SK-N-SH (cell line): ENCODE data around the gene HSPB2.

ENCODE experiments used
- EP300 ChIP-seq, 2 experiments: IDR thresholded peaks; 2 replicates each; pipeline versions ENCODE4 v1.4.0 to v1.6.1; 2012; ENCODE audit warnings: borderline replicate concordance in 1 of 2, low read depth in 1 of 2, low read length in 1 of 2
- EZH2phosphoT487 ChIP-seq: fragments of 200-600 bp; sonication (generic); IDR thresholded peaks from 2 replicates; pipeline ENCODE4 v1.6.1; 2017; ENCODE audit warnings: low read depth, mixed run types, mild to moderate bottlenecking, antibody characterized with exemption, moderate library complexity, borderline replicate concordance
- GABPA ChIP-seq: IDR thresholded peaks from 2 replicates; pipeline ENCODE4 v1.4.0; 2012; ENCODE audit warnings: low read depth, mild to moderate bottlenecking
- NRF1 ChIP-seq: IDR thresholded peaks from 2 replicates; pipeline ENCODE4 v1.6.1; 2012; ENCODE audit warnings: low read depth, mild to moderate bottlenecking, low read length
- POLR2AphosphoS5 ChIP-seq: IDR thresholded peaks from 2 replicates; pipeline ENCODE4 v1.6.1; 2012; ENCODE audit warnings: low read depth, low read length
- RAD21 ChIP-seq: IDR thresholded peaks from 2 replicates; pipeline ENCODE4 v1.6.1; 2012; ENCODE audit warnings: mild to moderate bottlenecking, low read length
- RXRA ChIP-seq: IDR thresholded peaks from 2 replicates; pipeline ENCODE4 v1.4.0; 2012; ENCODE audit warnings: low read depth, mild to moderate bottlenecking, borderline replicate concordance
- SIN3A ChIP-seq: IDR thresholded peaks from 2 replicates; pipeline ENCODE4 v1.6.1; 2012; ENCODE audit warnings: low read depth, mild to moderate bottlenecking, low read length, moderate library complexity, borderline replicate concordance
- SMC3 ChIP-seq: IDR thresholded peaks from 2 replicates; pipeline ENCODE4 v1.6.1; 2012; ENCODE audit warnings: low read depth, low read length, improper control_type of control experiment
- TCF12 ChIP-seq: IDR thresholded peaks from 2 replicates; pipeline ENCODE4 v1.4.0; 2012
- TF ChIP-seq, protein P1 (sequence below): fragments of 200-600 bp; sonication (generic); IDR thresholded peaks from 2 replicates; pipeline ENCODE4 v1.6.1; 2017; ENCODE audit warnings: antibody characterized with exemption, mild to moderate bottlenecking, moderate library complexity
- TF ChIP-seq, protein P2 (sequence below): IDR thresholded peaks from 2 replicates; pipeline ENCODE4 v1.6.1; 2012; ENCODE audit warnings: mild to moderate bottlenecking, low read depth, low read length, moderate library complexity
- TF ChIP-seq, protein P3 (sequence below): IDR thresholded peaks from 2 replicates; pipeline ENCODE4 v1.4.0; 2012; ENCODE audit warnings: low read depth, borderline replicate concordance

DNA sequence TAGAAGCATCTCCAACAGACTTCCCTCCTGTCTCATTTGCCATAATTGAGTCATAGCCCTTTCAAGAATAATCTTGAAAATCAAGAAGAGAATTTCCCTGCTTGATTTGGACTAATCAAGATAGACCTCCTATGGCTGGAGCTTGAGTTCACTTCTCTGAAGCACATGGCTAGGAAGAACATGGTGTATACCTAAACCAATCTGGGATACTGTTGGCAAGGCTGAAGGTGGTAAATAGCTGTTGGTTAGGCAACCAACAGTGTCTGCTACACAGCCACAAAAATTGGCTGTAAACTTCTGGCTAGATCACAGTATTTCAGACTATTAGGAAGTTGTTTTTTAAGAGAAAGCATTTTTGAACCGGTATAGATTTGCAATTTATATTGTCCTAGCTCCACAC is 5.9 kb upstream of the HSPB2 start:
- TF ChIP-seq, protein P1, sequence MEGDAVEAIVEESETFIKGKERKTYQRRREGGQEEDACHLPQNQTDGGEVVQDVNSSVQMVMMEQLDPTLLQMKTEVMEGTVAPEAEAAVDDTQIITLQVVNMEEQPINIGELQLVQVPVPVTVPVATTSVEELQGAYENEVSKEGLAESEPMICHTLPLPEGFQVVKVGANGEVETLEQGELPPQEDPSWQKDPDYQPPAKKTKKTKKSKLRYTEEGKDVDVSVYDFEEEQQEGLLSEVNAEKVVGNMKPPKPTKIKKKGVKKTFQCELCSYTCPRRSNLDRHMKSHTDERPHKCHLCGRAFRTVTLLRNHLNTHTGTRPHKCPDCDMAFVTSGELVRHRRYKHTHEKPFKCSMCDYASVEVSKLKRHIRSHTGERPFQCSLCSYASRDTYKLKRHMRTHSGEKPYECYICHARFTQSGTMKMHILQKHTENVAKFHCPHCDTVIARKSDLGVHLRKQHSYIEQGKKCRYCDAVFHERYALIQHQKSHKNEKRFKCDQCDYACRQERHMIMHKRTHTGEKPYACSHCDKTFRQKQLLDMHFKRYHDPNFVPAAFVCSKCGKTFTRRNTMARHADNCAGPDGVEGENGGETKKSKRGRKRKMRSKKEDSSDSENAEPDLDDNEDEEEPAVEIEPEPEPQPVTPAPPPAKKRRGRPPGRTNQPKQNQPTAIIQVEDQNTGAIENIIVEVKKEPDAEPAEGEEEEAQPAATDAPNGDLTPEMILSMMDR = no peak
- no peak for TF ChIP-seq EZH2phosphoT487
- TF ChIP-seq EP300 (IDR thresholded peaks at IDR 0.05; ENCODE audit: borderline replicate concordance in 1 of 2, low read depth in 1 of 2, low read length in 1 of 2) = no peak
- TF ChIP-seq SMC3 = no peak
- TF ChIP-seq RAD21 = no peak
- TF ChIP-seq RXRA = no peak
- no peak for TF ChIP-seq POLR2AphosphoS5
- no peak for TF ChIP-seq SIN3A
- TF ChIP-seq, protein P2, sequence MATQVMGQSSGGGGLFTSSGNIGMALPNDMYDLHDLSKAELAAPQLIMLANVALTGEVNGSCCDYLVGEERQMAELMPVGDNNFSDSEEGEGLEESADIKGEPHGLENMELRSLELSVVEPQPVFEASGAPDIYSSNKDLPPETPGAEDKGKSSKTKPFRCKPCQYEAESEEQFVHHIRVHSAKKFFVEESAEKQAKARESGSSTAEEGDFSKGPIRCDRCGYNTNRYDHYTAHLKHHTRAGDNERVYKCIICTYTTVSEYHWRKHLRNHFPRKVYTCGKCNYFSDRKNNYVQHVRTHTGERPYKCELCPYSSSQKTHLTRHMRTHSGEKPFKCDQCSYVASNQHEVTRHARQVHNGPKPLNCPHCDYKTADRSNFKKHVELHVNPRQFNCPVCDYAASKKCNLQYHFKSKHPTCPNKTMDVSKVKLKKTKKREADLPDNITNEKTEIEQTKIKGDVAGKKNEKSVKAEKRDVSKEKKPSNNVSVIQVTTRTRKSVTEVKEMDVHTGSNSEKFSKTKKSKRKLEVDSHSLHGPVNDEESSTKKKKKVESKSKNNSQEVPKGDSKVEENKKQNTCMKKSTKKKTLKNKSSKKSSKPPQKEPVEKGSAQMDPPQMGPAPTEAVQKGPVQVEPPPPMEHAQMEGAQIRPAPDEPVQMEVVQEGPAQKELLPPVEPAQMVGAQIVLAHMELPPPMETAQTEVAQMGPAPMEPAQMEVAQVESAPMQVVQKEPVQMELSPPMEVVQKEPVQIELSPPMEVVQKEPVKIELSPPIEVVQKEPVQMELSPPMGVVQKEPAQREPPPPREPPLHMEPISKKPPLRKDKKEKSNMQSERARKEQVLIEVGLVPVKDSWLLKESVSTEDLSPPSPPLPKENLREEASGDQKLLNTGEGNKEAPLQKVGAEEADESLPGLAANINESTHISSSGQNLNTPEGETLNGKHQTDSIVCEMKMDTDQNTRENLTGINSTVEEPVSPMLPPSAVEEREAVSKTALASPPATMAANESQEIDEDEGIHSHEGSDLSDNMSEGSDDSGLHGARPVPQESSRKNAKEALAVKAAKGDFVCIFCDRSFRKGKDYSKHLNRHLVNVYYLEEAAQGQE = no peak
- TF ChIP-seq, protein P3, sequence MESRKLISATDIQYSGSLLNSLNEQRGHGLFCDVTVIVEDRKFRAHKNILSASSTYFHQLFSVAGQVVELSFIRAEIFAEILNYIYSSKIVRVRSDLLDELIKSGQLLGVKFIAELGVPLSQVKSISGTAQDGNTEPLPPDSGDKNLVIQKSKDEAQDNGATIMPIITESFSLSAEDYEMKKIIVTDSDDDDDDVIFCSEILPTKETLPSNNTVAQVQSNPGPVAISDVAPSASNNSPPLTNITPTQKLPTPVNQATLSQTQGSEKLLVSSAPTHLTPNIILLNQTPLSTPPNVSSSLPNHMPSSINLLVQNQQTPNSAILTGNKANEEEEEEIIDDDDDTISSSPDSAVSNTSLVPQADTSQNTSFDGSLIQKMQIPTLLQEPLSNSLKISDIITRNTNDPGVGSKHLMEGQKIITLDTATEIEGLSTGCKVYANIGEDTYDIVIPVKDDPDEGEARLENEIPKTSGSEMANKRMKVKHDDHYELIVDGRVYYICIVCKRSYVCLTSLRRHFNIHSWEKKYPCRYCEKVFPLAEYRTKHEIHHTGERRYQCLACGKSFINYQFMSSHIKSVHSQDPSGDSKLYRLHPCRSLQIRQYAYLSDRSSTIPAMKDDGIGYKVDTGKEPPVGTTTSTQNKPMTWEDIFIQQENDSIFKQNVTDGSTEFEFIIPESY = no peak
- no peak for TF ChIP-seq TCF12
- no peak for TF ChIP-seq GABPA
- no peak for TF ChIP-seq NRF1
